PFSK-1 (cell line): ENCODE data around the gene DGAT2.

Source experiments
- FOXP2 ChIP-seq: optimal IDR thresholded peaks from 2 replicates; pipeline ENCODE3; 2011; ENCODE audit warnings: borderline replicate concordance, control low read depth, inconsistent platforms; ENCODE audit not compliant: insufficient read depth; ENCODE audit errors: extremely low read length, extremely low read depth
- POLR2AphosphoS5 ChIP-seq: IDR thresholded peaks from 2 replicates; pipeline ENCODE4 v1.6.1; 2012; ENCODE audit warnings: low read depth, mild to moderate bottlenecking, control low read depth, low read length, moderate library complexity
- REST ChIP-seq, 2 experiments: IDR thresholded peaks; 2 replicates each; pipeline versions ENCODE4 v1.6.1 to v1.8.0; 2011 to 2012; ENCODE audit warnings: low read depth in 2 of 2, low read length in 2 of 2, control low read depth in 1 of 2, inconsistent platforms in 1 of 2, mild to moderate bottlenecking in 1 of 2, moderate library complexity in 1 of 2; ENCODE audit not compliant: insufficient read depth in 1 of 2
- SIN3A ChIP-seq: IDR thresholded peaks from 2 replicates; pipeline ENCODE4 v1.6.1; 2012; ENCODE audit warnings: mild to moderate bottlenecking, low read length, moderate library complexity, borderline replicate concordance; ENCODE audit not compliant: insufficient read depth
- TAF1 ChIP-seq: IDR thresholded peaks from 2 replicates; pipeline ENCODE4 v1.6.1; 2012; ENCODE audit warnings: low read length, control low read depth, borderline replicate concordance; ENCODE audit not compliant: insufficient read depth

DGAT2 gene

GRCh38 chr11:75823946-75824345 is 55.4 kb downstream of the DGAT2 start:
- TF ChIP-seq REST (IDR thresholded peaks at IDR 0.05; ENCODE audit: insufficient read depth in 1 of 2, low read depth in 2 of 2, low read length in 2 of 2) (no peak), TAF1 (no peak), SIN3A (no peak), POLR2AphosphoS5 (no peak), FOXP2 (no peak)

DNA sequence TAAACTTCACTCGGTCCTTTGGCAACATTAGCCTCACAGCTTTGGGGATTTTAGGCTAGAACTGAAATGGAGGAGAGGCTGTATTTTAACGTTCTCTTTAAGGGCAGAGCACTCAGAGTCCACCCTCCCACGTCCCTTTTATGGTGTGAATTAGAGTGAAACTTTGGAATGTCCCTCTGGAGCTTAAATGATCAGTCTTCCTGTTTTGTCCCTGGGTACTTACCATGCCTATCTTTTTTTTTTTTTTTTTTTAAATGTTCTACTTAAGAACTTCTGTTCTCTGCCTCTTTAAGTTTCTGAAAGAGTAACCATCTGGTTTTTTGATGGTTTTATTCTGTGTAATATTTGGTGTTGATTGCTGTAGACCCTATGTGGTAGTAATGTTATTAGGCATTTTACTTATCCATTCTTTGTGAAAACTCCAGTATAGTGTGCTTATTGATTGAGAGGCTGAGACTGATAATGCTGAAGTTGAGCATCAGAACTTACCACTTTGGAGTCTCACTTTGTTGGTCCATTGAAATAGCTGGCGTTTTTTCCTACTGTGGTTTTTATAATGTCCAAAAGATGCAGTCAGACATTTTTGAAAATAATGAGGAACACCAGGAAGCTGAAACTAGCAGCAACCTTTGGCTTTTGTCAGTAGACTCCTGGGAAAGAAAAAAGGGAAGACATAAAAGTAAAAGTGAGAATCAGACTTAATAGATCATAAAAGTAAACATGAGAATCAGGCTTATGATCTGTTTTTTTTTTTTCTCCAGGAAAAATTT is 58.1 kb downstream of the DGAT2 start:
- TF ChIP-seq REST (IDR thresholded peaks at IDR 0.05; ENCODE audit: insufficient read depth in 1 of 2, low read depth in 2 of 2, low read length in 2 of 2) = no peak
- TF ChIP-seq POLR2AphosphoS5 = no peak
- no peak for TF ChIP-seq TAF1
- TF ChIP-seq SIN3A = no peak
- TF ChIP-seq FOXP2 = no peak

- no peak for TF ChIP-seq SIN3A
- no peak for TF ChIP-seq REST (IDR thresholded peaks at IDR 0.05; ENCODE audit: insufficient read depth in 1 of 2, low read depth in 2 of 2, low read length in 2 of 2)
- no peak for TF ChIP-seq TAF1
- TF ChIP-seq POLR2AphosphoS5 = no peak
- TF ChIP-seq FOXP2 = no peak
Measured at GRCh38 chr11:75827562-75827961, 59.0 kb downstream of the DGAT2 start.

DNA sequence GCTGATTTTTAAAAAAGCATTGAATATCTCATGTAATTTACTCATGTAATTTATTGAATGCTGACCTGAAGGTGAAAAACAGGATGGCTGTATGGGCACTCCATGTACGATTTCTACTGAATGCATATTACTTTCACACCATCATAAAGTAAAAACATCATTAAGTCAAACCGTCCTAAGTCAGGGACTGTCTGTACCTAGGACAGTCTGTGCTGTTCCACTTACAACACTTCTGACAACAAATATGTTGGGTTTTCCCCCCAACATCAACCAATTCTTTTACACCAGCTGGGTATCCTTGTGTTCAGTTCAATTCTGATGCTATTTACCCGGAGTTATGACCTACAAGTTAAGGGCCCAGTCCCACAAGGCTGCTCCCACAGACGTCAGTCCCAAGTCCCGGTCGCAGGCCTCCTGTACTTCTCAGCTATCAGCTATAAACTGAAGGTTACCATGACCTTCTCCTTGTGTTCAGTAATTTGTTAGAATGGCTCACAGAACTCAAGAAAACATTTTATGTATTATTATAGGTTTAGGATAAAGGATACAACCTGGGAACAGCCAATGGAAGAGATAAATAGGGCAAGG is 63.4 kb downstream of the DGAT2 start:
- TF ChIP-seq SIN3A (no peak), POLR2AphosphoS5 (no peak), REST (IDR thresholded peaks at IDR 0.05; ENCODE audit: insufficient read depth in 1 of 2, low read depth in 2 of 2, low read length in 2 of 2) (no peak), TAF1 (no peak), FOXP2 (no peak)

DNA sequence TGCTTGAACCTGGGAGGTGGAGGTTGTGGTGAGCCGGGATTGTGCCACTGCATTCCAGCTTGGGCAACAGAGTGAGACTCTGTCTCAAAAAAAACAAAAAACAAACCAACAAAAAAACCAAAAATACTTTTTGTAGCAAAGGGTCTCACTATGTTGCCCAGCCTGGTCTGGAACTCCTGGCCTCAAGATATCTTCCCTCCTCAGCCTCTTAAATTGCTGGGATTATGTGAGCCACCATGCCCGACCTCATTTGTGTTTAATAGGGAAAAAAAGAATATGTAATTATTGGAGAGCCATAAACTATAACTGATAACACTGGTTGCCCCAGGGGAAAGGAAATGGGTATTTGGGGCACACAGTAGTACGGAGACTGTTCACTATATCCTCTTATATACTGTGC is 66.2 kb downstream of the DGAT2 start:
- TF ChIP-seq SIN3A (no peak), REST (IDR thresholded peaks at IDR 0.05; ENCODE audit: insufficient read depth in 1 of 2, low read depth in 2 of 2, low read length in 2 of 2) (no peak), TAF1 (no peak), POLR2AphosphoS5 (no peak), FOXP2 (no peak)
